GM19395 (cell line): ENCODE data around the gene ADNP2.
"Not testable (repeated sequence)": the region's sequence is repeated elsewhere in the genome, so short reads cannot be mapped to it uniquely, and the experiment has no call there.

ENCODE experiments used
- ATAC-seq: cut with Tn5 transposase; IDR thresholded peaks from one replicate; pipeline ENCODE4 v1.9.1; 2021; ENCODE audit warnings: mild to moderate bottlenecking, moderate library complexity; ENCODE audit not compliant: unreplicated experiment

Gene ADNP2

GRCh38 chr18:80143881-80144280, 34.8 kb downstream of the ADNP2 start:
- no peak for ATAC-seq

GRCh38 chr18:80145196-80145804, 36.2 kb downstream of the ADNP2 start:
- ATAC-seq: no peak

GRCh38 chr18:80147037-80147417, 38.0 kb downstream of the ADNP2 start:
- peak; percentile 47 for ATAC-seq

GRCh38 chr18:80147418-80148325, 38.6 kb downstream of the ADNP2 start:
- ATAC-seq: peak; percentile 88

GRCh38 chr18:80148326-80149199, 39.5 kb downstream of the ADNP2 start:
- no peak for ATAC-seq

- no peak for ATAC-seq
These were observed 40.6 kb downstream of the ADNP2 start for GRCh38 chr18:80149667-80150066.

GRCh38 chr18:80154293-80154692, 45.2 kb downstream of the ADNP2 start:
- ATAC-seq: peak; percentile 77

GRCh38 chr18:80157708-80158343, 48.8 kb downstream of the ADNP2 start:
- ATAC-seq: no peak

GRCh38 chr18:80158365-80158764, 49.3 kb downstream of the ADNP2 start:
- no peak for ATAC-seq

- no peak for ATAC-seq
These were observed 50.9 kb downstream of the ADNP2 start for GRCh38 chr18:80159713-80160636.

GRCh38 chr18:80161781-80162417, 52.8 kb downstream of the ADNP2 start:
- ATAC-seq: no peak

- no peak for ATAC-seq
These were observed 54.1 kb downstream of the ADNP2 start for GRCh38 chr18:80163183-80163582.

GRCh38 chr18:80164727-80165355, 55.8 kb downstream of the ADNP2 start:
- not testable (repeated sequence) for ATAC-seq

- ATAC-seq: no peak
These were observed 57.2 kb downstream of the ADNP2 start for GRCh38 chr18:80166240-80166639.

GRCh38 chr18:80166725-80167124, 57.7 kb downstream of the ADNP2 start:
- no peak for ATAC-seq

- no peak for ATAC-seq
These were observed 58.3 kb downstream of the ADNP2 start for GRCh38 chr18:80167331-80167730.

- no peak for ATAC-seq
These were observed 58.9 kb downstream of the ADNP2 start for GRCh38 chr18:80167931-80168330.

- ATAC-seq: no peak
These were observed 59.3 kb downstream of the ADNP2 start for GRCh38 chr18:80168346-80168745.

GRCh38 chr18:80168982-80169381, 59.9 kb downstream of the ADNP2 start:
- ATAC-seq: no peak
